CD8-positive, alpha-beta memory T cell (primary cell): ENCODE measurements around the gene ZNF808. TPM values are rescaled to one million over a fixed set of nuclear protein-coding genes. Genes with fewer than 3 reads are reported as not detected.
A peak's percentile ranks its signal among the peaks of the same experiment; 100 is the strongest.
"Not testable (repeated sequence)": the region's sequence is repeated elsewhere in the genome, so short reads cannot be mapped to it uniquely, and the experiment has no call there.

Experiments
- CTCF ChIA-PET: fragments of 350-600 bp; sonication (Branson Sonifier 250); formaldehyde crosslinking; loops from one replicate; lab custom pipeline; 2021; ENCODE audit warnings: antibody characterized with exemption; lab: Charles Lee
- POLR2A ChIA-PET: fragments of 350-600 bp; sonication (Branson Sonifier 250); formaldehyde crosslinking; loops from one replicate; lab custom pipeline; 2021; ENCODE audit warnings: antibody characterized with exemption; lab: Charles Lee
- DNase-seq, 5 donors: peaks; one replicate each; pipeline versions ENCODE4 v3.0.0 to v3.0.0-alpha.2; 2020 to 2022; ENCODE audit warnings: mixed read lengths in 1 of 5
- H3K27ac ChIP-seq: one replicate; pipeline ENCODE4 v1.7.0; 2013; ENCODE audit warnings: low read depth, mild to moderate bottlenecking, low read length, moderate library complexity
- H3K27me3 ChIP-seq: 2 replicates; pipeline ENCODE4 v1.7.0; 2013; ENCODE audit warnings: low read length, mild to moderate bottlenecking; ENCODE audit not compliant: insufficient read depth, poor library complexity, severe bottlenecking
- H3K36me3 ChIP-seq: 2 replicates; pipeline ENCODE4 v1.7.0; 2013; ENCODE audit warnings: mild to moderate bottlenecking, low read length, moderate library complexity; ENCODE audit not compliant: insufficient read depth
- H3K4me1 ChIP-seq: 2 replicates; pipeline ENCODE4 v1.7.0; 2013; ENCODE audit warnings: mild to moderate bottlenecking, low read length, moderate library complexity; ENCODE audit not compliant: insufficient read depth
- H3K4me3 ChIP-seq: 2 replicates; pipeline ENCODE4 v1.7.0; 2013; ENCODE audit warnings: mild to moderate bottlenecking, low read length
- H3K9me3 ChIP-seq: 2 replicates; pipeline ENCODE4 v1.7.0; 2013; ENCODE audit warnings: mild to moderate bottlenecking, low read length
- H3K27ac Mint-ChIP-seq, 8 donors: one replicate each; pipeline ENCODE4 v1.8.0; 2020 to 2021; ENCODE audit warnings: mixed read lengths in 8 of 8, mild to moderate bottlenecking in 6 of 8, inconsistent platforms in 3 of 8, moderate library complexity in 3 of 8
- H3K27me3 Mint-ChIP-seq, 2 donors: one replicate each; pipeline ENCODE4 v1.8.0; 2020 to 2021; ENCODE audit warnings: mixed read lengths in 2 of 2, mild to moderate bottlenecking in 1 of 2, moderate library complexity in 1 of 2
- H3K36me3 Mint-ChIP-seq, 3 donors: one replicate each; pipeline ENCODE4 v1.8.0; 2020 to 2021; ENCODE audit warnings: mixed read lengths in 3 of 3, inconsistent platforms in 1 of 3, mild to moderate bottlenecking in 1 of 3
- H3K4me1 Mint-ChIP-seq, 3 donors: one replicate each; pipeline ENCODE4 v1.8.0; 2020 to 2021; ENCODE audit warnings: mixed read lengths in 3 of 3, inconsistent platforms in 1 of 3, mild to moderate bottlenecking in 1 of 3
- H3K4me3 Mint-ChIP-seq, 7 donors: one replicate each; pipeline ENCODE4 v1.8.0; 2020 to 2021; ENCODE audit warnings: mixed read lengths in 7 of 7, mild to moderate bottlenecking in 6 of 7, moderate library complexity in 4 of 7, inconsistent platforms in 2 of 7
- H3K9me3 Mint-ChIP-seq, 5 donors: one replicate each; pipeline ENCODE4 v1.8.0; 2020 to 2022; ENCODE audit warnings: mixed read lengths in 5 of 5, mild to moderate bottlenecking in 3 of 5, moderate library complexity in 2 of 5, inconsistent platforms in 1 of 5
- polyA plus RNA-seq: library from polyadenylated mRNA; unstranded; fragments of 300-500 nt; fragmentation: Illumina TruSeq; gene quantifications from one replicate; pipeline ENCODE4 v1.2.3, GENCODE V29; 2021
- total RNA-seq, 2 experiments: library from RNA; stranded (reverse); gene quantifications; one replicate each; pipeline ENCODE4 v1.2.3, GENCODE V29; 2021

ZNF808 gene
- total and polyA plus RNA-seq, 3 experiments from 2014 or later, result 14.4 to 31.9 (median 28.2) TPM

GRCh38 chr19:52538815-52539214, 11.3 kb downstream of the ZNF808 start:
- H3K27me3 Mint-ChIP-seq, H3K36me3 ChIP-seq, H3K4me3 ChIP-seq, H3K9me3 Mint-ChIP-seq, H3K27ac ChIP-seq, DNase-seq, H3K27me3 ChIP-seq, H3K9me3 ChIP-seq, CTCF ChIA-PET, POLR2A ChIA-PET: not testable (repeated sequence)
- H3K27ac Mint-ChIP-seq, result peak overlapping the region in 3 of 8 donors; percentile 17 to 66 (median 29)
- peak overlapping the region in 2 of 7 donors; percentile 17 to 64 for H3K4me3 Mint-ChIP-seq
- peaks cover 21 to 44% (median 23%) of the 10 kb centered on the region in 3 donors for H3K36me3 Mint-ChIP-seq
- peaks cover 59 to 80% (median 70%) of the 10 kb centered on the region in 3 donors for H3K4me1 Mint-ChIP-seq
- H3K4me1 ChIP-seq, result peaks cover 17% of the 10 kb centered on the region

- H3K27me3 ChIP-seq, H3K27ac ChIP-seq, POLR2A ChIA-PET, H3K9me3 Mint-ChIP-seq, CTCF ChIA-PET, DNase-seq, H3K27me3 Mint-ChIP-seq, H3K4me3 Mint-ChIP-seq, H3K4me3 ChIP-seq, H3K9me3 ChIP-seq: not testable (repeated sequence)
- Mint-ChIP-seq H3K4me1 (peaks cover 53 to 71% (median 56%) of the 10 kb centered on the region in 3 donors), H3K27ac (peak overlapping the region in 1 of 8 donors; percentile 54), H3K36me3 (peaks cover 26 to 52% (median 27%) of the 10 kb centered on the region in 3 donors)
- H3K36me3 ChIP-seq, result peaks cover 15% of the 10 kb centered on the region
- peaks cover 17% of the 10 kb centered on the region for H3K4me1 ChIP-seq
Measured at GRCh38 chr19:52541176-52541575, 13.7 kb downstream of the ZNF808 start.

GRCh38 chr19:52541608-52542007, 14.1 kb downstream of the ZNF808 start:
- ChIA-PET CTCF (no interaction called here), POLR2A (no interaction called here)
- Histone ChIP-seq H3K9me3 (no peaks in the 10 kb centered on the region), H3K4me3 (no peak overlapping the region), H3K27me3 (no peaks in the 10 kb centered on the region), H3K36me3 (peaks cover 15% of the 10 kb centered on the region), H3K27ac (no peak overlapping the region), H3K4me1 (peaks cover 16% of the 10 kb centered on the region)
- Mint-ChIP-seq H3K27ac (peak overlapping the region in 2 of 8 donors; percentile 74 to 79), H3K9me3 (peaks cover 0 to 4% (median 0%) of the 10 kb centered on the region in 5 donors), H3K4me3 (no peak overlapping the region), H3K4me1 (peaks cover 48 to 66% (median 53%) of the 10 kb centered on the region in 3 donors), H3K36me3 (peaks cover 26 to 57% (median 27%) of the 10 kb centered on the region in 3 donors), H3K27me3 (peaks cover 0 to 1% of the 10 kb centered on the region in 2 donors)
- DNase-seq, result no peak

- Mint-ChIP-seq H3K36me3 (peaks cover 31 to 63% (median 31%) of the 10 kb centered on the region in 3 donors), H3K4me3 (peak overlapping the region; percentile 60 to 89 (median 69)), H3K27ac (peak overlapping the region; percentile 83 to 93 (median 88)), H3K4me1 (peaks cover 39 to 57% (median 43%) of the 10 kb centered on the region in 3 donors)
- DNase-seq, H3K4me3 ChIP-seq, H3K27me3 Mint-ChIP-seq, H3K9me3 Mint-ChIP-seq, H3K27me3 ChIP-seq, H3K9me3 ChIP-seq, H3K27ac ChIP-seq, CTCF ChIA-PET: not testable (repeated sequence)
- Histone ChIP-seq H3K36me3 (peaks cover 23% of the 10 kb centered on the region), H3K4me1 (peaks cover 11% of the 10 kb centered on the region)
- POLR2A ChIA-PET, result interaction anchor here (0.6 kb wide), 1 partner anchor 146 kb away, joined by 3 read pairs; no protein-coding TSS in a partner anchor
Measured at GRCh38 chr19:52542541-52542940, 15.1 kb downstream of the ZNF808 start.

- H3K9me3 Mint-ChIP-seq, result peaks cover 0 to 12% (median 0%) of the 10 kb centered on the region in 5 donors
- peak in 4 of 5 donors; percentile 4 to 68 (median 51) for DNase-seq
- peaks cover 0 to 1% of the 10 kb centered on the region in 2 donors for H3K27me3 Mint-ChIP-seq
- Histone ChIP-seq H3K27me3 (no peaks in the 10 kb centered on the region), H3K9me3 (no peaks in the 10 kb centered on the region), H3K27ac (no peak overlapping the region), H3K4me3 (peak overlapping the region; percentile 22), H3K4me1 (peaks cover 11% of the 10 kb centered on the region), H3K36me3 (peaks cover 25% of the 10 kb centered on the region)
- peaks cover 35 to 69% (median 37%) of the 10 kb centered on the region in 3 donors for H3K36me3 Mint-ChIP-seq
- POLR2A ChIA-PET, result interaction anchor here (0.6 kb wide), 1 partner anchor 146 kb away, joined by 3 read pairs; no protein-coding TSS in a partner anchor
- peak overlapping the region; percentile 83 to 93 (median 88) for H3K27ac Mint-ChIP-seq
- CTCF ChIA-PET, result interaction anchor here (0.7 to 1.0 kb wide), 2 partner anchors 8 to 10 kb away, joined by 3 read pairs; no protein-coding TSS in a partner anchor
- H3K4me3 Mint-ChIP-seq, result peak overlapping the region; percentile 60 to 89 (median 69)
- peaks cover 37 to 54% (median 41%) of the 10 kb centered on the region in 3 donors for H3K4me1 Mint-ChIP-seq
Measured at GRCh38 chr19:52542984-52543664, 15.7 kb downstream of the ZNF808 start.

GRCh38 chr19:52554216-52554971, 26.9 kb downstream of the ZNF808 start:
- peaks cover 24 to 88% (median 84%) of the 10 kb centered on the region in 5 donors for H3K9me3 Mint-ChIP-seq
- peaks cover 0 to 3% (median 0%) of the 10 kb centered on the region in 3 donors for H3K4me1 Mint-ChIP-seq
- no peaks in the 10 kb centered on the region for H3K27me3 Mint-ChIP-seq
- H3K4me3 ChIP-seq, result peak overlapping the region; percentile 23
- POLR2A ChIA-PET, result no interaction called here
- peaks cover 48% of the 10 kb centered on the region for H3K36me3 ChIP-seq
- H3K9me3 ChIP-seq, result peaks cover 56% of the 10 kb centered on the region
- H3K27ac ChIP-seq, result no peak overlapping the region
- CTCF ChIA-PET, result no interaction called here
- peaks cover 48 to 83% (median 79%) of the 10 kb centered on the region in 3 donors for H3K36me3 Mint-ChIP-seq
- no peaks in the 10 kb centered on the region for H3K27me3 ChIP-seq
- DNase-seq, result no peak
- no peak overlapping the region for H3K4me3 Mint-ChIP-seq
- no peak overlapping the region for H3K27ac Mint-ChIP-seq
- no peaks in the 10 kb centered on the region for H3K4me1 ChIP-seq

- POLR2A ChIA-PET, result no interaction called here
- Mint-ChIP-seq H3K9me3 (peaks cover 30 to 93% (median 90%) of the 10 kb centered on the region in 5 donors), H3K4me3 (no peak overlapping the region), H3K27ac (no peak overlapping the region), H3K36me3 (peaks cover 50 to 84% (median 81%) of the 10 kb centered on the region in 3 donors), H3K27me3 (no peaks in the 10 kb centered on the region), H3K4me1 (peaks cover 0 to 2% (median 0%) of the 10 kb centered on the region in 3 donors)
- H3K9me3 ChIP-seq, result peaks cover 58% of the 10 kb centered on the region
- DNase-seq, result no peak
- no peak overlapping the region for H3K4me3 ChIP-seq
- H3K4me1 ChIP-seq, result no peaks in the 10 kb centered on the region
- CTCF ChIA-PET, result no interaction called here
- no peak overlapping the region for H3K27ac ChIP-seq
- H3K27me3 ChIP-seq, result no peaks in the 10 kb centered on the region
- H3K36me3 ChIP-seq, result peaks cover 40% of the 10 kb centered on the region
Measured at GRCh38 chr19:52557231-52557995, 29.9 kb downstream of the ZNF808 start.
